Cardiac muscle cell (in vitro differentiated cells and primary cell): ENCODE data around the gene RNF180. TPM values are rescaled to one million over a fixed set of nuclear protein-coding genes. Genes with fewer than 3 reads are reported as not detected.

Experiments
- DNase-seq, 2 donors: peaks; one replicate each; pipeline versions ENCODE4 v3.0.0 to v3.0.0-alpha.2; 2010 to 2017; ENCODE audit warnings: low read depth in 1 of 2, low spot score in 1 of 2
- H3K27ac ChIP-seq: fragments of 200-600 bp; sonication (generic); 2 replicates; pipeline ENCODE4 v1.5.1; 2016
- H3K27me3 ChIP-seq: fragments of 200-600 bp; sonication (generic); 2 replicates; pipeline ENCODE4 v1.6.0; 2016; ENCODE audit warnings: control low read depth
- H3K36me3 ChIP-seq: fragments of 200-600 bp; sonication (generic); 2 replicates; pipeline ENCODE4 v1.5.1; 2016; ENCODE audit warnings: control low read depth
- H3K4me1 ChIP-seq: fragments of 200-600 bp; sonication (generic); 2 replicates; pipeline ENCODE4 v1.8.1; 2017; ENCODE audit warnings: low read depth, mild to moderate bottlenecking, mixed run types
- H3K4me3 ChIP-seq: fragments of 200-600 bp; sonication (generic); 2 replicates; pipeline ENCODE4 v1.5.1; 2016; ENCODE audit warnings: mild to moderate bottlenecking
- H3K9me3 ChIP-seq: fragments of 200-600 bp; sonication (generic); 2 replicates; pipeline ENCODE4 v1.5.1; 2017; ENCODE audit warnings: low read depth, mild to moderate bottlenecking, control low read depth
- polyA plus RNA-seq: library from polyadenylated mRNA; unstranded; fragments of >200 nt; fragmentation: Nextera tagmentation; extraction: Ambion mirVana; gene quantifications from 2 replicates; pipeline ENCODE4 v1.2.1, GENCODE V29; 2016
- total RNA-seq: library from RNA; depleted of rRNA; stranded (reverse); fragments of >200 nt; gene quantifications from 2 replicates; pipeline ENCODE4 v1.2.3, GENCODE V29; 2016
- TF ChIP-seq, protein P1 (sequence below): IDR thresholded peaks from 2 replicates; pipeline ENCODE4 v1.5.1; 2012; ENCODE audit warnings: low read depth, mild to moderate bottlenecking, low read length

Gene RNF180
- total and polyA plus RNA-seq, 2 experiments from 2014 or later, result 8.0 to 9.1 TPM

DNA sequence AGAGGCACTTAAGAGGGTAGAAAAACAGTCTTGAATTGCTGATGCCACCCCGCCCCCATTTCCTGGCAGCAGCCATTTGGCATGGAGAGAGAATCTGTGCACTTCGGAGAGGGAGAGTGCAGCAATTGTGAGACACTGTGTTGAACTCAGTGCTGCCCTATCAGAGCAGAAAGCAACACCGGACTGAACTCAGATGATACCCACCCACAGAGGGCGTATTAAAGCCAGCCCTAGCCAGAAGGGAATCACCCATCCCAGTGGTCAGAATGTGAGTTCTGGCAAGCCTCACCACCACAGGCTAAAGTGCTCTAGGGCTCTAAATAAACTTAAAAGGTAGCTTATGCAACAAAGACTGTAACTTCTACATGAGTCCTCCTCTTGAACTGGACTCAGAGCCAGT, 251.7 kb downstream of the RNF180 start:
- Histone ChIP-seq H3K4me1 (no peaks in the 10 kb centered on the region), H3K9me3 (no peaks in the 10 kb centered on the region), H3K27ac (no peak overlapping the region), H3K27me3 (peaks cover 4% of the 10 kb centered on the region), H3K36me3 (no peaks in the 10 kb centered on the region), H3K4me3 (no peak overlapping the region)
- no peak for DNase-seq
- TF ChIP-seq, protein P1, sequence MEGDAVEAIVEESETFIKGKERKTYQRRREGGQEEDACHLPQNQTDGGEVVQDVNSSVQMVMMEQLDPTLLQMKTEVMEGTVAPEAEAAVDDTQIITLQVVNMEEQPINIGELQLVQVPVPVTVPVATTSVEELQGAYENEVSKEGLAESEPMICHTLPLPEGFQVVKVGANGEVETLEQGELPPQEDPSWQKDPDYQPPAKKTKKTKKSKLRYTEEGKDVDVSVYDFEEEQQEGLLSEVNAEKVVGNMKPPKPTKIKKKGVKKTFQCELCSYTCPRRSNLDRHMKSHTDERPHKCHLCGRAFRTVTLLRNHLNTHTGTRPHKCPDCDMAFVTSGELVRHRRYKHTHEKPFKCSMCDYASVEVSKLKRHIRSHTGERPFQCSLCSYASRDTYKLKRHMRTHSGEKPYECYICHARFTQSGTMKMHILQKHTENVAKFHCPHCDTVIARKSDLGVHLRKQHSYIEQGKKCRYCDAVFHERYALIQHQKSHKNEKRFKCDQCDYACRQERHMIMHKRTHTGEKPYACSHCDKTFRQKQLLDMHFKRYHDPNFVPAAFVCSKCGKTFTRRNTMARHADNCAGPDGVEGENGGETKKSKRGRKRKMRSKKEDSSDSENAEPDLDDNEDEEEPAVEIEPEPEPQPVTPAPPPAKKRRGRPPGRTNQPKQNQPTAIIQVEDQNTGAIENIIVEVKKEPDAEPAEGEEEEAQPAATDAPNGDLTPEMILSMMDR, result no peak

DNA sequence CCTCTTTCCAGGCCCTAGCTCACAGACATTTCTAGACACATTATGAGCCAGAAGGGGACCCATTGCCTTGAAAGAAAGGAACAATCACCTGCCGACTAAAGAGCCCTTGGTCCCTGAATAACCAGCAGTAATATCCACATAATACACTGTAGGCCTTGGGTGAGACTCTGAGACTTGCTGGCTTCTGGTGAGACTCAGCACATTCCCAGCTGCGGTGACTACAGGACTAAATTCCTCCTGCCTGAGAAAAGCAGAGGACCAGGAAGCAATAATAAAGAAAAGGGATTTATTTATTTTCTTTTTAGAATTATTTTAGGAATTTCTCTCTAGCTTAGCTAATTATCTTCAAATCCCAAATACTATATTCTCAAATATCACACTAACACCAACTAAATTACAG, 252.4 kb downstream of the RNF180 start:
- TF ChIP-seq, protein P1, result no peak
- H3K9me3 ChIP-seq, result no peaks in the 10 kb centered on the region
- H3K4me3 ChIP-seq, result no peak overlapping the region
- no peak overlapping the region for H3K27ac ChIP-seq
- peaks cover 4% of the 10 kb centered on the region for H3K27me3 ChIP-seq
- H3K36me3 ChIP-seq, result no peaks in the 10 kb centered on the region
- no peaks in the 10 kb centered on the region for H3K4me1 ChIP-seq
- DNase-seq, result no peak

Other genes starting within 250 kb of the RNF180 start
- gene HTR1A, start 203.4 kb upstream of the RNF180 start, total RNA-seq, result not detected in 2 replicates
- gene HTR1A, start 203.4 kb upstream of the RNF180 start, polyA plus RNA-seq, result not detected in 2 replicates